MV-4-11 (cell line): ENCODE data around the gene SVEP1.

Experiments
- DNase-seq: peaks from one replicate; lab custom pipeline; 2025; lab: John Stamatoyannopoulos, UW

Gene SVEP1

DNA sequence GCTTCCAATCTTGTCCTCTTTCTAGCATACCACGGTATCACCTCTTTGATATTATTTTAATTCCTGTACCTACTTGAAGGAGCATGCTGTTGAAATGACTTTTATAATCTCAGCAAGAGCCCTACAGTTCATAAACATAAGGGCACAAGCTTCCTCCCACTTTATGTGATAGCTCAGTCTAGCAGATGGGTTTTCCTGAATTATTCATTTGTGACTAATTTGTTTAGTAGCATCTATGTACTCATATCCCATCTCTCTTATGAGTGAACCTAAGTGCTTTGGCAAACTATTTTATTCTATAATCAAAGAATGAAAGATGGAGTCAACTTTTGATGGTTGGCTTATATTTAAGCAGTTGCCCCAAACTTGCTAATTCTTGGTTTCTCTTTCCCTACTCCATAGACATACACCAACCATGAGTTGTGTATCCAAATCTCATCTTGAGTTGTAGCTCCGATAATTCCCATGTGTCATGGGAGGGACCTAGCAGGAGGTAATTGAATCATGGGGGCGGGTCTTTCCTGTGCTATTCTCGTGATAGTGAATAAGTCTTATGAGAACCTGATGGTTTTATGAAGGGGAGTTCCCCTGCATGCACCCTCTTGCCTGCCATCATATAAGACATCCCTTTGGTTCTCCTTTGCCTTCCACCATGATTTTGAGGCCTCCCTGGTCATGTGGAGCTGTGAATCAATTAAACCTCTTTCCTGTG is 259.6 kb downstream of the SVEP1 start:
- DNase-seq = no peak

DNA sequence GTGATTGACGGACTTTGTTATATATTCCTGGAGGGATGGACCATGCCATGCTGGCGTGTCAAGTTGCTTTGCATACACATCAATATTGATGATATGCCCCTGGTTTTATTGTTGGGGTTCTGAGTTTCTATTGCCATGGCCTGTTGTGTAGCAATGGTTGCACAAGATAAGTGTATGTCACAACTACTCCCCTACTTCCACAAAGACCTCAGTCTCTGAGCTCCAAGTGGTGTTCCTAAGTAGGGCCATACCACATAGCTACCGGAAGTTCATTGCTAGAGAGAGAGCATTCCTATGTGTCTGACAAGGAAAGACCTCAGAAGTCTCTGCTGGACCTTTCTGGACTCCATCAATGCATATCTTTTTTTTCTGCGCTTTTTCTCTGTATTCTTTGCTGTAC is 261.6 kb downstream of the SVEP1 start:
- DNase-seq = peak; percentile 16

DNA sequence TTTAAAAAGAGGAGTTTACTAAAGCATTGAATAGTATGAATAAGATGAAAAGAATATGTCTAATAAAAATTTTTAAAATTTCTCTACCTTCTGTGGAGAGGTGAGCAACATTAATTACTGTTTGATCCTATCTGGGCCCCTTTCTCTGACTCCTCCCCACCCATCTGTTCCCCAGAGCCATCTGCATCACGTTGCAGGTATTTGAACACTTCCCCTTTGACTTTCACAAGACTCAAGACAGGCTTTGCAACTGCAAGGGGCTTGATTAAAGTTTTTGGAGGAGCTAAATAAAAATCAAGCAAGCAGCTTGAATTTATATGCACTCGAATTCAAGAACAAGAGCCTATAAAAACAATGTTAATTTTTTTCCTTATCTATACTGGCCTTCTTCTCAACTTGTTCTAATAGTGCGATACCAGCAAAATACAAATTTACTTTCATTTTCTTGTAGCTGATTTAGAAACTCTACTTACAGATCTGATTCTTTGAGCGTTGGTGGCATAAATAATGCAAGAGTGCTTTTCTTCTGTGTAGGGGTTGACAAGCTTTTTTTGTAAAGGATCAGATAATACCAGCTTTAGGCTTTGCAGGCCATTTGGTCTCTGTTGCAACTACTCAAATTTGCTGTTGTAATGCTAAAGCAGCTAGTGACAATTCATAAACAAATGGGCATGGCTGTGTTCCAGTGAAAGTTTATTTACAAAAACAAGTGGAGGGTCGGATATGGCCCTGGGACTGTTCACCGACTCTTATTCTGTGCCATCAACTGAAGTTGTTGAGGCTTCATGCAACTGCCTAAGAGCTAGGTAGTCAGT is 263.1 kb downstream of the SVEP1 start:
- DNase-seq = peak; percentile 31
